ENCODE results near the gene UVSSA.
A peak's percentile ranks its signal among the peaks of the same experiment; 100 is the strongest.

Gene UVSSA, protein sequence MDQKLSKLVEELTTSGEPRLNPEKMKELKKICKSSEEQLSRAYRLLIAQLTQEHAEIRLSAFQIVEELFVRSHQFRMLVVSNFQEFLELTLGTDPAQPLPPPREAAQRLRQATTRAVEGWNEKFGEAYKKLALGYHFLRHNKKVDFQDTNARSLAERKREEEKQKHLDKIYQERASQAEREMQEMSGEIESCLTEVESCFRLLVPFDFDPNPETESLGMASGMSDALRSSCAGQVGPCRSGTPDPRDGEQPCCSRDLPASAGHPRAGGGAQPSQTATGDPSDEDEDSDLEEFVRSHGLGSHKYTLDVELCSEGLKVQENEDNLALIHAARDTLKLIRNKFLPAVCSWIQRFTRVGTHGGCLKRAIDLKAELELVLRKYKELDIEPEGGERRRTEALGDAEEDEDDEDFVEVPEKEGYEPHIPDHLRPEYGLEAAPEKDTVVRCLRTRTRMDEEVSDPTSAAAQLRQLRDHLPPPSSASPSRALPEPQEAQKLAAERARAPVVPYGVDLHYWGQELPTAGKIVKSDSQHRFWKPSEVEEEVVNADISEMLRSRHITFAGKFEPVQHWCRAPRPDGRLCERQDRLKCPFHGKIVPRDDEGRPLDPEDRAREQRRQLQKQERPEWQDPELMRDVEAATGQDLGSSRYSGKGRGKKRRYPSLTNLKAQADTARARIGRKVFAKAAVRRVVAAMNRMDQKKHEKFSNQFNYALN

GRCh38 chr4:1346781-1347409 lies at the start of gene UVSSA:
Gene UVSSA, plus strand, starts transcription at chr4:1347208. Its CDS starts 884 bp downstream, at chr4:1348092.
- DNase-seq (ENCODE audit: low read depth in 2 of 3, low spot score in 1 of 3): peak; percentile 100

DNA sequence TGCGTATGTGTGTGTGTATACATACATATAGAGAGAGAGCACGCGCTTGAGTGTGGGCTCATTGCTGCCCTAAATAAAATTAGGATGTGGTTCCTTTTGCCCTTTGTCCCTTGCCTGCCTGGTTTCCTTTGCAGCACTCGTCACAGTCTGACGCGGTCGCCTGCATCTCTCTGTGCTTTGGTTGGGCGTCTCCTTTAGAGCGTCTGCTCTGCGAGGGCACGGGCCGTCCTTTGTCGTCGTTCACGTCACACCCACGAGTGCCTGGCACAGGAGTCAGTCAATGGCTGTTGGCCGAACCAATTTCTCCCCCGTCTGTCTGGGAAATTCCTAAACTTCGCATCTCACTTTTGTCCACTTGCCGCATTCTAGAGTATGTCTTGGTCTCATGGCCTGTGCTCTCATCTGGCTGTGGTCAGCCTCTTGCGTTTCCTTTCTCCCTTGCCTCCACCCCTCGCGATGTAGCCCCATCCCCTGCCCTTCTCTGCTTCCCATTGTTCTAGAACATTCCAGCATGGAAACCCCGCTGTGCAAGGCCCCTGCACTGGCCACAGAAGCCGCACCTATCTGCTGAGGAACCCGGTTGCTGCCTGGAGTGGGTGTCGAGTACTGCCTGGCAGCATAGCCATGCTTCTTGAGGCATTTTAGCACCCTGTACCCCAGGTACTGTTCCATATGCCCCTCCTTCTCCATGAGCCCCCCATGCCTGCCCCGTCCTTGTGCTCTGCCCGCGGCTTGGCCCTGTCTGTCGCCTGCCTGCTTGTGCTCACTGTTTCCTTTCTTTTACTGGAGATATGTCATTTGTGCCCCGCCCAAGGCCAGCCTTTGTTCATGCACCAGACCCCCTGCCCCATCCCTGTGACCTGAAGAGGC lies 49.3 kb upstream of the UVSSA start:
- DNase-seq (ENCODE audit: low read depth in 2 of 3, low spot score in 1 of 3): no peak

GRCh38 chr4:1298461-1298860 lies 48.5 kb upstream of the UVSSA start:
- no peak for DNase-seq (ENCODE audit: low read depth in 2 of 3, low spot score in 1 of 3)

DNA sequence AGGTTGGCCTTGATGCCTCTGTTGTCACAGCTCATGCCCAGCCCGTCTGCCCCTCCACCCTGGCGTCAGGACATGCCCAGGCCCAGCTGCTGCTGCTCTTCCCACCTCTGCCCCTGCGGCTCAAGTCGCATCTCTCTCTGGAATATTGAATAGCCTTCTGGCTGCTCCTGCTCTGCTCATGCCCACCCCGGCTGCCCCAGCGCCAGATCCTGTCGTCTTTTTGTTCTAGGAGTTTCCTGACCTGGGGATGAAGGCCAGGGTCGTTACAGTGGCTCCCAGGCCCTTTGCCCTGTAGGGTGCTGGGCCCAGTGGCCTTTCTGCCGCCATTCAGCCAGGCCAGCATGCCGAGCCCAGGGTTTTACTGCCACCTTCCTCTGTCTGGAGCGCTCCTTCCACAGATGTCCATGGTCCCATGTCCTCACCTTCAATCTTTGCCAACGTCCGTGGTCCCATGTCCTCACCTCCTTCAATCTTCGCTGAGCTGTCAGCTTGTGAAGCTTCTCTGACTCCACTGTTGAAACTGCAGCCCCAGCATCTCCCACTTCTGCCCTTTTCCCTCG lies 47.6 kb upstream of the UVSSA start:
- no peak for DNase-seq (ENCODE audit: low read depth in 2 of 3, low spot score in 1 of 3)

- DNase-seq (ENCODE audit: low read depth in 2 of 3, low spot score in 1 of 3): no peak
Observed at GRCh38 chr4:1300466-1301455, 46.2 kb upstream of the UVSSA start.

DNA sequence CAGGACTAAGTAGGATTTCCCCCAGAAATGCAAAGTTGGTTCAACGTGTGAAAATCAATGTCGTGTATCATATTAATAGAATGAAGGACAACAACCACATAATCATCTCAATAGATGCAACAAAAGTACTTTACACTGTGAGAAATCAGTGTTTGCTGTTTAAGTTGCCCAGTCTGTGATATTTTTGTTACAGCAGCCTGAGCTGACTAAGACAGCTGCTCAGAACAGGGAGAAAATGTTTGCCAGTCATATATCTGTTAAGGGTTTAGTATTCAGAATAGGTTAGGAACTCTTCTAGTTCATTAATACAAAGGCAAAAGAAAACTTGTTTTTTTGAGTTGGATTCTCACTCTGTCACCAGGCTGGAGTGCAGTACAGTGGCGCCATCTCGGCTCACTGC lies 44.8 kb upstream of the UVSSA start:
- DNase-seq (ENCODE audit: low read depth in 2 of 3, low spot score in 1 of 3): no peak

DNA sequence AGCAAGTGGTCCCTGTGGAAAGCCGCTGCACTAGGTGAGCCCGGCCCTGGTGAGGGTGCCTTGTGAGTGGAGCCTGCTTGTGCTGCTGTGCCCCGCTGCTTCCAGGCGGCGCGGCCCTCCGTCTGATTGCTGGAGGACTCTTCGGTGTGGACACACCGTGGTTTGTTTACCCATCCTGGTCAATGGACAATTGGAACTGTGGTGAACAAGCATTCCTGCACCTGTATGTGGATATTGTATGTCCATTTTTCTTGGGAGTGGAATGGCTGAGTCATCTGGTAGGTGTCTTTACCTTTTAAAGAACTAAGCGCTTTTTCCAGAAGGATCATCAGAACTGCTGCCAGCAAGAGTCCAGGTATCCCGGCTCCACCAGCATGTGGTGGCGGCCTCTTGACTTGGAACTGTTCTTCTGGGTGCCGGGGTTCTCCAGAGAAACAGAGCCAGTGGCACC lies 41.7 kb upstream of the UVSSA start:
- DNase-seq (ENCODE audit: low read depth in 2 of 3, low spot score in 1 of 3): no peak

DNA sequence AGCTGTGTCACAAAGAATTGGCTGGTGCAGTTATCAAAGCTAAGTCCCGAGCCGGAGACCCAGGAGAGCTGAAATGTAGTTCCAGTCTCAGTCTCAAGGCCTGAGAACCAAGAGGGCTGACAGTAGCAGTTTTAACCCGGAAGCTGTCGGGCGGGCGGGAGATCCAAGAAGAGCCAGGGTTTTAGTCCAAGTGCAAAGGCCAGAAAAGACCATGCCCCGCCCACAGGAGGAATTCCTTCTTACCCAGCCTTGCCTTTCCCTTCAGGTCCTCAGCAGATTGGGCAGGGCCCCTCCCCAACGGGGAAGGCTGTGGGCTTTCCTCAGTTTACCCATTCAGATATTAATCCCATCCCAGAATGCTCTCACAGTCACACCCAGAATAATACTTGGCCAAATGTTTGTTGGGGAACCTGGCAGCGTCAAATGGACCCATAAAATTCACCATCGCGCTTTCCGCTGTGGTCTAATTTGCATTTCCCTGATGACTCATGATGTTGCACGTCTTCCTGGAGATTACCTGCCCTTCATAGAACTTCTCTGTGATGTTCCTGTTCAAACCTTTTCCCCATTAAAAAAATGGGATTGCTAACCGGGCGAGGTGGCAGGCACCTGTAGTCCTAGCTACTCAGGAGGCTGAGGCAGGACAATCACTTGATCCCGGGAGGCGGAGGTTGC lies 41.1 kb upstream of the UVSSA start:
- DNase-seq (ENCODE audit: low read depth in 2 of 3, low spot score in 1 of 3): no peak

DNA sequence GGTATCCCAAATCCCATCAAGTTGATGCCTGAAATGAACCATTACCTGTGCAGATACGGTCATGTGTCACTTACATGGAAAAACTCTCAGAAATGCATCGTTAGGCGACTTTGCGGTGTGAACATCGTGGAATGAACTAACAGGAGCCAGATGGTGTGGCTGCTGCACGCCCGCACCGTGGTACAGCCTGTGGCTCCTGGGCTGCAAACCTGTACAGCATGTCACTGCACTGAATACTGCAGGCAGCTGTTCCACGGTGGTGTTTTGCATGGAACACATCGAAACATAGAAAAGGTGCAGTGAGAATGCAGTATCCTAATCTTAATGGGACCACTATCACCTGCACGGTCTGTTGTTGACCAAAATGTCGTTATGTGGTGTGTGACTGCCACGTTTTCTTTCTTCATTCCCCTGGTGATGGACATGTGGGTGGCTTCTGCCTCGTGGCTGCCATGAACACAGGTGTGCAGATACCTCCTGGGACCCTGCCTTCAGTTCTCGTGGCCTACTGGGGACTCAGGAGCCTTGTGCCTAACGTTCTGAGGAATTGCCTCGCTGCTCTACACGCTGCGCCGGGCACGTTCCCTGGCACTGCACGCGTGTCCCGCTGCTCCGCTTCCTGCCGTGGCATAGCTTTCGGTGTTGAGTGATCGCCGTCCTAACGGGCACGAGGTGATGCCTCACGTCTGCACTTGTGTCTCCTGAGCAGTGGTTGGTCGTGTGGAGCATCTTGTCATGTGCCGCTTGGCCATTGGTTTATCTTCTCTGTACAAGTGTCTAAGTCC lies 38.9 kb upstream of the UVSSA start:
- DNase-seq (ENCODE audit: low read depth in 2 of 3, low spot score in 1 of 3): no peak

GRCh38 chr4:1309261-1310010 lies 37.6 kb upstream of the UVSSA start:
- peak in 1 of 3 donors; percentile 32 for DNase-seq (ENCODE audit: low read depth in 2 of 3, low spot score in 1 of 3)

- DNase-seq (ENCODE audit: low read depth in 2 of 3, low spot score in 1 of 3): no peak
Observed at GRCh38 chr4:1310031-1310795, 36.8 kb upstream of the UVSSA start.

DNA sequence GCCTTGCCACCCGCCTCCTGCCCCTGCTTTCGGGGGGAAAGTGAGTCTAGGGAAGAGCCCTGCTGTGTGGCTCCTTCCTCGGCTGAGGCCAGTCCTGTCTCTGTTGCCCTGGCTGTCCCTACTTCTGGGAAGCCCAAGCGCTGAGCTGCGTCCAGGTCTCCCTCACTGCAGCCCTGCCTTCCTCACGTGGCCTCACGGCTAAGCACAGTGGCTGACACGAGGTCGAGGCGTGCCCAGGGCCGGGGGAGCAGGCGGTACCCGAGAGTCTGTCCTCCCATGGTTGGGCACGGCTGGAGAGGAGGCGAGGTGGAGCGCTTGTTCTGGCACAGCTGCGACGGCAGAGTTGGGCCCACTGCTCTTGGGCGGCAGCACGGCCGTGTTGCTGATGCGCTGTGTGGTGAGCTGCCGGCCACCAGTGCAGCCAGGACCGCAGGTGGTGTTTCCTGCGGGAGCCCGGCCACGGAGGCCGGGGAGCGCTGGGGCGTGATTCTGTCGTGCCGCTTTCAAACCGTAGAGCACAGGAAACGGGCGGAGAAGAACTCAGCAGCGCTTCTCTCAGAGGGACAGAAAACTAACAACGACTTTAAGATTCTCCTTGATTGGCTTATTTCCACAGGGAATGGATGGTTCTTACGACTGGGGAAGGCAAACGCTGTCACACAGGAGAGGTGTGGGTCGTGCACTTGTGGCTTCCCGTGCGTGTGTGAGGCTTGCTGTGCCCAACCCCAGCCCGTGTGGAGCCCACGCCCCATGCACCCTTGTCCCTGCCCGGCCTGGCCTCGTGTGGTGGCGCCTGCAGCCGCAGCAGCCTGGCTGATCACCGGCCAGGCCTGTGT lies 36.0 kb upstream of the UVSSA start:
- DNase-seq (ENCODE audit: low read depth in 2 of 3, low spot score in 1 of 3): no peak

GRCh38 chr4:1312821-1313640 lies 34.0 kb upstream of the UVSSA start:
- no peak for DNase-seq (ENCODE audit: low read depth in 2 of 3, low spot score in 1 of 3)

DNA sequence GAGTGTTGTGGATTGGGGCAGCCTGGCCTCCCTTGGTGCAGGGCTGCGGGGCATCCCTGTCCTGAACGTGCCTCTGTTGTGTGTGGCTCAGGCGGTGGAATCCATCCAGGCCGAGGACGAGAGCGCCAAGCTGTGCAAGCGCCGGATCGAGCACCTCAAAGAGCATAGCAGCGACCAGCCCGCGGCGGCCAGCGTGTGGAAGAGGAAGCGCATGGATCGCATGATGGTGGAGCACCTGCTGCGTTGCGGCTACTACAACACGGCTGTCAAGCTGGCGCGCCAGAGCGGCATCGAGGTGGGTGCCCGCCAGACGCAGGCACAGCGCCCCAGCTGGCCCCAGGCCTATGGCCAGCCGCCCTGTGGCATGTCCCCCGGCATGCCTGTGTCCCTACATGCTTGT lies 31.7 kb upstream of the UVSSA start:
- DNase-seq (ENCODE audit: low read depth in 2 of 3, low spot score in 1 of 3): no peak
